ENCODE measurements around the gene HSPA8. TPM values are rescaled to one million over a fixed set of nuclear protein-coding genes. Genes with fewer than 3 reads are reported as not detected.

The HSPA8 gene
- total and polyA plus RNA-seq, 2 of the 13 experiments (the other 11 are each of a cell fraction or from before 2014, with no cell fraction given) = 936 to 2,151 TPM

DNA sequence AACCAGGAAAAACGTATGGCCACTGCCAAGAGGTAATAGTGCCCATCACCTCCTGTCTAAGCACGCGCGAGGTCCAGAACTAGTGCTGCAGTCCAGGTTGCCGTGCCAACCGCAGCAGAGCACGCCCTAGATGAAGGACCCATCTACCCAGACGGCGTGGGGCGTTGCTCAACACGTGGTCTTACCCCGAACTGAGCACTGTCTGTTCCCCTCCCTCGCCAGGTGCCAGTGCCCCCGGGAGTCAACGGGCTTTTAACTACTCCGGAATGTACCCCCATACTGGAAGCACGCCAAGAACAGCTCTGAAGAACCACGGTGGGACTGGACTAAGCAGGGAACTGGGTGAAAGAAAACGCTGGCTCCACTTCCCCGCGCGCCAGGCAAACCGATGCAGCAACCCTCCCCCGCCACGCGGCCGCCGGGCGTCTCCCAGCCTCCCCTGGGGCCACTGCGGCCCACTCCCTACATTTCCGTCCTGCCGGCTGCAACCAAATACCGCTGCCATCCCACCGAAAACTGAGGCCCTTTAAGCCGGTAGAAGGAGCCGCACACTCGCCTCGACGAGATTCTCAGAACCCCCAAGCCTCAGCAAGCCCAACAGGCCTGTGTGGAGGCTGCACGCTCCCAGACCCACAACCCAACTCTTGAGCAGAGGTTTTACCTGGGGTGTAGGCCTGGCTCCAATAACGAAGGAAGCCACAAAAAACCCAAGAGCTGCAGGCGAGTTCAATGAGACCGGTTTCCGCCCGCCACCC is at the start of gene HSPA8 (continued):
- TF ChIP-seq, protein P1, sequence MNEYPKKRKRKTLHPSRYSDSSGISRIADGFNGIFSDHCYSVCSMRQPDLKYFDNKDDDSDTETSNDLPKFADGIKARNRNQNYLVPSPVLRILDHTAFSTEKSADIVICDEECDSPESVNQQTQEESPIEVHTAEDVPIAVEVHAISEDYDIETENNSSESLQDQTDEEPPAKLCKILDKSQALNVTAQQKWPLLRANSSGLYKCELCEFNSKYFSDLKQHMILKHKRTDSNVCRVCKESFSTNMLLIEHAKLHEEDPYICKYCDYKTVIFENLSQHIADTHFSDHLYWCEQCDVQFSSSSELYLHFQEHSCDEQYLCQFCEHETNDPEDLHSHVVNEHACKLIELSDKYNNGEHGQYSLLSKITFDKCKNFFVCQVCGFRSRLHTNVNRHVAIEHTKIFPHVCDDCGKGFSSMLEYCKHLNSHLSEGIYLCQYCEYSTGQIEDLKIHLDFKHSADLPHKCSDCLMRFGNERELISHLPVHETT (CRISPR knock-in tag; conservative IDR thresholded peaks at IDR 0.05) = 0 out of 2 replicates have a peak, but pooled peaks have one; percentile 32
- TF ChIP-seq SIN3A (IDR thresholded peaks at IDR 0.05; ENCODE audit: borderline replicate concordance, low read depth, low read length) (peak; percentile 64; the same call in 1 of the 2 replicates), ZNF652 (CRISPR knock-in tag; IDR thresholded peaks at IDR 0.05; ENCODE audit: borderline replicate concordance, low read depth) (no peak), ZNF891 (CRISPR knock-in tag; IDR thresholded peaks at IDR 0.05) (peak; percentile 92), ZNF747 (CRISPR knock-in tag; IDR thresholded peaks at IDR 0.05; ENCODE audit: borderline replicate concordance) (0 out of 2 replicates have a peak, but pooled peaks have one; percentile 67), ZNF772 (CRISPR knock-in tag; IDR thresholded peaks at IDR 0.05) (peak; percentile 88), TCF12 (IDR thresholded peaks at IDR 0.05) (no peak), TCF12 (CRISPR knock-in tag; IDR thresholded peaks at IDR 0.05) (0 out of 2 replicates have a peak, but pooled peaks have one; percentile 39), ZNF7 (CRISPR knock-in tag; IDR thresholded peaks at IDR 0.05) (0 out of 2 replicates have a peak, but pooled peaks have one; percentile 9), CENPT (CRISPR knock-in tag; IDR thresholded peaks at IDR 0.05; ENCODE audit: low read depth) (no peak), ZNF598 (CRISPR knock-in tag; IDR thresholded peaks at IDR 0.05; ENCODE audit: borderline replicate concordance) (no peak), SSRP1 (CRISPR knock-in tag; IDR thresholded peaks at IDR 0.05) (0 out of 2 replicates have a peak, but pooled peaks have one; percentile 49), SIX1 (CRISPR knock-in tag; IDR thresholded peaks at IDR 0.05; ENCODE audit: borderline replicate concordance) (peak; percentile 59; the same call in 1 of the 2 replicates)
- TF ChIP-seq, protein P2, sequence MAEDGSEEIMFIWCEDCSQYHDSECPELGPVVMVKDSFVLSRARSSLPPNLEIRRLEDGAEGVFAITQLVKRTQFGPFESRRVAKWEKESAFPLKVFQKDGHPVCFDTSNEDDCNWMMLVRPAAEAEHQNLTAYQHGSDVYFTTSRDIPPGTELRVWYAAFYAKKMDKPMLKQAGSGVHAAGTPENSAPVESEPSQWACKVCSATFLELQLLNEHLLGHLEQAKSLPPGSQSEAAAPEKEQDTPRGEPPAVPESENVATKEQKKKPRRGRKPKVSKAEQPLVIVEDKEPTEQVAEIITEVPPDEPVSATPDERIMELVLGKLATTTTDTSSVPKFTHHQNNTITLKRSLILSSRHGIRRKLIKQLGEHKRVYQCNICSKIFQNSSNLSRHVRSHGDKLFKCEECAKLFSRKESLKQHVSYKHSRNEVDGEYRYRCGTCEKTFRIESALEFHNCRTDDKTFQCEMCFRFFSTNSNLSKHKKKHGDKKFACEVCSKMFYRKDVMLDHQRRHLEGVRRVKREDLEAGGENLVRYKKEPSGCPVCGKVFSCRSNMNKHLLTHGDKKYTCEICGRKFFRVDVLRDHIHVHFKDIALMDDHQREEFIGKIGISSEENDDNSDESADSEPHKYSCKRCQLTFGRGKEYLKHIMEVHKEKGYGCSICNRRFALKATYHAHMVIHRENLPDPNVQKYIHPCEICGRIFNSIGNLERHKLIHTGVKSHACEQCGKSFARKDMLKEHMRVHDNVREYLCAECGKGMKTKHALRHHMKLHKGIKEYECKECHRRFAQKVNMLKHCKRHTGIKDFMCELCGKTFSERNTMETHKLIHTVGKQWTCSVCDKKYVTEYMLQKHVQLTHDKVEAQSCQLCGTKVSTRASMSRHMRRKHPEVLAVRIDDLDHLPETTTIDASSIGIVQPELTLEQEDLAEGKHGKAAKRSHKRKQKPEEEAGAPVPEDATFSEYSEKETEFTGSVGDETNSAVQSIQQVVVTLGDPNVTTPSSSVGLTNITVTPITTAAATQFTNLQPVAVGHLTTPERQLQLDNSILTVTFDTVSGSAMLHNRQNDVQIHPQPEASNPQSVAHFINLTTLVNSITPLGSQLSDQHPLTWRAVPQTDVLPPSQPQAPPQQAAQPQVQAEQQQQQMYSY (CRISPR knock-in tag; IDR thresholded peaks at IDR 0.05) = peak; percentile 61
- TF ChIP-seq, protein P3, sequence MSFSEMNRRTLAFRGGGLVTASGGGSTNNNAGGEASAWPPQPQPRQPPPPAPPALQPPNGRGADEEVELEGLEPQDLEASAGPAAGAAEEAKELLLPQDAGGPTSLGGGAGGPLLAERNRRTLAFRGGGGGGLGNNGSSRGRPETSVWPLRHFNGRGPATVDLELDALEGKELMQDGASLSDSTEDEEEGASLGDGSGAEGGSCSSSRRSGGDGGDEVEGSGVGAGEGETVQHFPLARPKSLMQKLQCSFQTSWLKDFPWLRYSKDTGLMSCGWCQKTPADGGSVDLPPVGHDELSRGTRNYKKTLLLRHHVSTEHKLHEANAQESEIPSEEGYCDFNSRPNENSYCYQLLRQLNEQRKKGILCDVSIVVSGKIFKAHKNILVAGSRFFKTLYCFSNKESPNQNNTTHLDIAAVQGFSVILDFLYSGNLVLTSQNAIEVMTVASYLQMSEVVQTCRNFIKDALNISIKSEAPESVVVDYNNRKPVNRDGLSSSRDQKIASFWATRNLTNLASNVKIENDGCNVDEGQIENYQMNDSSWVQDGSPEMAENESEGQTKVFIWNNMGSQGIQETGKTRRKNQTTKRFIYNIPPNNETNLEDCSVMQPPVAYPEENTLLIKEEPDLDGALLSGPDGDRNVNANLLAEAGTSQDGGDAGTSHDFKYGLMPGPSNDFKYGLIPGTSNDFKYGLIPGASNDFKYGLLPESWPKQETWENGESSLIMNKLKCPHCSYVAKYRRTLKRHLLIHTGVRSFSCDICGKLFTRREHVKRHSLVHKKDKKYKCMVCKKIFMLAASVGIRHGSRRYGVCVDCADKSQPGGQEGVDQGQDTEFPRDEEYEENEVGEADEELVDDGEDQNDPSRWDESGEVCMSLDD (CRISPR knock-in tag; IDR thresholded peaks at IDR 0.05; ENCODE audit: borderline replicate concordance) = peak; percentile 81; the same call in 1 of the 2 replicates
- TF ChIP-seq, protein P4, sequence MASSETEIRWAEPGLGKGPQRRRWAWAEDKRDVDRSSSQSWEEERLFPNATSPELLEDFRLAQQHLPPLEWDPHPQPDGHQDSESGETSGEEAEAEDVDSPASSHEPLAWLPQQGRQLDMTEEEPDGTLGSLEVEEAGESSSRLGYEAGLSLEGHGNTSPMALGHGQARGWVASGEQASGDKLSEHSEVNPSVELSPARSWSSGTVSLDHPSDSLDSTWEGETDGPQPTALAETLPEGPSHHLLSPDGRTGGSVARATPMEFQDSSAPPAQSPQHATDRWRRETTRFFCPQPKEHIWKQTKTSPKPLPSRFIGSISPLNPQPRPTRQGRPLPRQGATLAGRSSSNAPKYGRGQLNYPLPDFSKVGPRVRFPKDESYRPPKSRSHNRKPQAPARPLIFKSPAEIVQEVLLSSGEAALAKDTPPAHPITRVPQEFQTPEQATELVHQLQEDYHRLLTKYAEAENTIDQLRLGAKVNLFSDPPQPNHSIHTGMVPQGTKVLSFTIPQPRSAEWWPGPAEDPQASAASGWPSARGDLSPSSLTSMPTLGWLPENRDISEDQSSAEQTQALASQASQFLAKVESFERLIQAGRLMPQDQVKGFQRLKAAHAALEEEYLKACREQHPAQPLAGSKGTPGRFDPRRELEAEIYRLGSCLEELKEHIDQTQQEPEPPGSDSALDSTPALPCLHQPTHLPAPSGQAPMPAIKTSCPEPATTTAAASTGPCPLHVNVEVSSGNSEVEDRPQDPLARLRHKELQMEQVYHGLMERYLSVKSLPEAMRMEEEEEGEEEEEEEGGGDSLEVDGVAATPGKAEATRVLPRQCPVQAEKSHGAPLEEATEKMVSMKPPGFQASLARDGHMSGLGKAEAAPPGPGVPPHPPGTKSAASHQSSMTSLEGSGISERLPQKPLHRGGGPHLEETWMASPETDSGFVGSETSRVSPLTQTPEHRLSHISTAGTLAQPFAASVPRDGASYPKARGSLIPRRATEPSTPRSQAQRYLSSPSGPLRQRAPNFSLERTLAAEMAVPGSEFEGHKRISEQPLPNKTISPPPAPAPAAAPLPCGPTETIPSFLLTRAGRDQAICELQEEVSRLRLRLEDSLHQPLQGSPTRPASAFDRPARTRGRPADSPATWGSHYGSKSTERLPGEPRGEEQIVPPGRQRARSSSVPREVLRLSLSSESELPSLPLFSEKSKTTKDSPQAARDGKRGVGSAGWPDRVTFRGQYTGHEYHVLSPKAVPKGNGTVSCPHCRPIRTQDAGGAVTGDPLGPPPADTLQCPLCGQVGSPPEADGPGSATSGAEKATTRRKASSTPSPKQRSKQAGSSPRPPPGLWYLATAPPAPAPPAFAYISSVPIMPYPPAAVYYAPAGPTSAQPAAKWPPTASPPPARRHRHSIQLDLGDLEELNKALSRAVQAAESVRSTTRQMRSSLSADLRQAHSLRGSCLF (CRISPR knock-in tag; IDR thresholded peaks at IDR 0.05; ENCODE audit: borderline replicate concordance) = peak; percentile 75; the same call in 1 of the 2 replicates
